GM18867 (cell line): ENCODE measurements around the gene PACRG.
A peak's percentile ranks its signal among the peaks of the same experiment; 100 is the strongest.

Experiments used
- ATAC-seq: cut with Tn5 transposase; IDR thresholded peaks from one replicate; pipeline ENCODE4 v1.9.1; 2021; ENCODE audit warnings: mild to moderate bottlenecking, moderate library complexity; ENCODE audit not compliant: unreplicated experiment

Gene PACRG

DNA sequence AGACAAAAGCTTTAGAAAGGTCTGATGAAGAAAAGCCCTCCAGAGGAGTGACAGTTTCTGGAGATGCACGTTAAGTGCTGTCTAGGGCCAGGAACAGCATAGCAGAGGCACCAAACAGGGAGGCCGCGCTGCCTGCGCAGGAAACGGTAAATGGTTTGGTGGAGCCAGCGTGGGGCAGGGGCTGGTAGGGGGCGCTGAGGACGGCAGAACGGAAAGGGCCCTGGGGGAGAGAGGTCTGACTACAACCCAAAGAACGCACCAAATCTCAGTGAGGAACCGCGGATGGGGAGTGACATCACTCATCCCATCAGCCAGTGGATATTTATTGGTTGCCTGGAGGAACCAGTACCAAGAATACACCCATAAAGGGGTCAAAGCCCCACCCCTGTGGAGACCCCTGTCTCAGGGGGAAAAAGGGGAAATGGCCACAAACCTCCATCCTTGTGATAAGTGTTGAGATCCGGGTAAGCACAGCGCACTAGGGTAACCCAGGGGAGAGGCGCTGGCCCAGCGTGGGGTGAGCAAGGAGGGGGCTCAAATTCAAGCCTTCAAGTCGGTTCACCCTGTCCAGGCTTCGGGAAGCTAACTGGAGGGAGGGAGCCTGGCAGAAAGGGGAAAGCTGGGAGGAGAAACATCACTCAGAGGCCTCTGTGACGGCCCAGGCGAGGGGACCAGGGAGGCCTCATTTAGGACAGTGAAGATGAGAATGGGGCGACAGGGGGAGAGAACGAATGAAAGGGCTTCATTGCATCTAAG, 437.6 kb downstream of the PACRG start:
- no peak for ATAC-seq

DNA sequence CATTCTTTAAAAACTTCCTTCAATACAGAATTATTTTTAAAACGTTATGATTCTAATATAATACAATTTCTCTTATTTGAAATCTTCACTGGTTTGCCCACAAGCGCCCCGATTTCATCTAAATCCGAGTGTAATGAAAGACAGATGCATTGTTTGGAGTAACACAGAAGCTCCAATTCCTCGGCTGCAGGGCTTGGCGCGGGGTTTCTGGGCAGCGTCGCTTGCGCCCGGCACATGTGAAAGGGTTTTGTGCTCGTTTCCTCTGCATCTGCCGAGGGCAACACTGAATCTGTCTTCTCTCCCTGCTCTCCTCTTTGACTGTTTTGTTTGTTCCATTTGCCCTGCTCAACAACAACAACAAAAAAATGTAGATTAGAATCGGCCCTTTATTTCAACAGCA, 438.1 kb downstream of the PACRG start:
- ATAC-seq, result no peak

DNA sequence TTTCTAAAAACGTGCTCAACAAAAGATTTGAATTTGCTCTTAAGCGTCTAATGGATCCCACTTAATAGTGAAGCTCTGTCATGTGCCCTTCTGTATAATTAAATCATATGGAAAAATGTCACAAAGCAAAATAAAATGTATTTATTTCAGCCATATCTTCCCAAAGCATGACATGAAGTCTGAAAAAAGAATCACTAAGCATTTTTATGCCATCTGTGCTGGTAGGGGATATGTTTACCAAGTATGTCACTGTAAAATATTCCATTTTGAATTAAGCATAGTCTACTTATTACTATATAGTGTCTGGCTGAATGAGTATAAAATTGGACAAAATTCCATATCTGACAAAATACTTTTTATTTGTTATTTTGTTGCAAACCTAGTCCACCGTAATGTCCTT, 438.7 kb downstream of the PACRG start:
- no peak for ATAC-seq

DNA sequence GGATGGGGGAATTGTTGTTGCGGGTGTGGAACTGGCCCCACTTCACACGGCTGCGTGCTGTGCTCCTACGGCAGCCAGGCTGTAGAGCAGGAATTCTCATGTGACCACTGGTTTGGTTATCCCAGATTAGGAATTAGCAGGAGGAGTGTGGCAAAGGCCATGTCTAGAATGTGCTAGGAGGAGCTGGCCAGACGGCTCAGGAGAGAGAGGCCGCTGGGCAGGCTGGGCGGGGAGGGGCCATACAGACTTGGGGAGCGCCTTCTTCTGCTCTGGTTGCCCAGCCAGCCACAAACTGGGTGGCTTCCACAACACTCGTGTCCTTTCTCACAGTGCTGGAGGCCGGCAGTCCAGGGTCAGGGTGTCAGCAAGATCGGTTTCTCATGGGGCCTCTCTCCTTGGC, 441.7 kb downstream of the PACRG start:
- no peak for ATAC-seq

DNA sequence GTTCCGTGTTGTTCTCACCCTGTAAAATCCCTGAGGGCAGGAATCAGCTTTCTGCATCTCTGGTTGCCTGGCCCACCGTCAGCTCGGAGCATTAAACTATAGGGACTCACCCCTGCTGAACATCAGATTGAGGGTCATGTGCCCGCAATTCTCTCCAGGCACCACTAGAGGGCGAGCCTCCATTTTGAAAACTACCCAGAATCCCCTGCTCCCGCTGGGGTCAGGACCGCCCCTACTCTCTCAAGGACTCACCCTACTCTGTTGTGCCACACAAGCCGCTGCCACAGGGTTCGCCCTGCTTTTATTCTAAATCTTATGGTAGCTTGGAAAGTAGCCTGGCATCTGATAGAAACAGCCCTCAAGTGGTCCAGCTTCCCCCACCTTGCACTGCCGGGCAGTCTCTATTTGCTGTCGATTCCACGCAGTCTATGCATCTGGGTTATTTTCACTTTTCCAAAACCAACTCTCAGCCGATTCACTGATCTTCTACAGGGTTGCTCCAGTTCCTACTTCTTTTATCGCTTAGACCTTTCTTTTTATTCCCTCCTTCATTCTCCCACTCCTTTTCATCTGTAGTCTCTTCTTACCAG, 442.6 kb downstream of the PACRG start:
- peak; percentile 72 for ATAC-seq

DNA sequence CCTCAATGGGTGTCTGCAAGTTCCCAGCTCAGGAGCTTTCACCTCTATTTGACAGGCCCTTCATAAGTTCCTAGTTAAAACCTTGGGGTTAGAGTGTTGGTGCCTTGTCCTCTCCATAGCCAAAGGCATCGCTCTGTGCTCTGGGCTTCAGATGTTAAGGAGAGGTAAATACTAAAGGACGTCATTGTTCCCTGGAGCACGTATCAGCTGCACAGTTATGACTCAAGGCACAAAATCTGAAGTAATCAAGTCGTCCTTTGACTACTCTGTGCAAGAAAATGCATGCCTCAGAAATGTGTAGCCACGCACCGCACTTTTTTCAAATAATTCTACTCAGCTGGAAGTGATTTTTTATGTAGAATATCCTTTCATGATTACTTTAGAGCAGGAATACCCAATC, 446.0 kb downstream of the PACRG start:
- no peak for ATAC-seq

DNA sequence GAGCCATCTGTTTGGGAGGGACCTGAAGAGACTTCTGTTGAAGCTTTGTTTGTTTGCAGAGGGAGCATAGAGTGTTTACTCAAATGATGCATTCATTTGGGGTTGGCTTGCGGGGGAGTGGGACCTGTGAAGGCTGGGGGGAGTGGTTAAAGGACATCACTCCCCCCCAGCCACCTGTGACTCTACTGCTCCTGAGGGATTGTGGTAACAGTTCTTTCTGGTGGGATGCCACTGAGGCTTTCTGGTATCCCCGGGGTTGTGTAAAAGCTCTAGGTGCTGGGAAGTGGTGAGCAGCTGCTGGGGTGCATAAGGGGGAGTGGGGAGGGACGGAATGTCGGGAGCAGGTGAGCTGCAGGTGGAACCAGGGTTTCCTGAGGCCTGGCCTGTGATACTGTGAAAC, 447.5 kb downstream of the PACRG start:
- ATAC-seq, result no peak

DNA sequence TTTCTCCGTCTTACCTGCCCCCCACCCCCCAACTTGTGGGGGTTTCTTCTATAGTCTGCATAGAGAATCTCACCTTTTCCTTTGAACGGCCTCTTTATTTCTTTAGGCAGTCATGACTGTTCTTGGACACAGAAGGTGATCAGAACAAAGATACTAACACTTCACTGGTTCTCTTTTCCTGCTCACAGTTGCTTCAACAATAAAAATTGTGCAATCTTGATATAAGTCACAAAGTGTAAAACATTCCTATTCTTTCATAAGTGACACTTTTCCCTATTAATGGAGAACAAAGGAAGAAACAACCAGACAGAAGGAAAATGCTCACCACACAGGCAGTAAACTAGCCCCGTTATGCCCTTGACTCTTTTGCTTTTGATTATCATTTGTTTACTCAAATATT, 448.3 kb downstream of the PACRG start:
- no peak for ATAC-seq

DNA sequence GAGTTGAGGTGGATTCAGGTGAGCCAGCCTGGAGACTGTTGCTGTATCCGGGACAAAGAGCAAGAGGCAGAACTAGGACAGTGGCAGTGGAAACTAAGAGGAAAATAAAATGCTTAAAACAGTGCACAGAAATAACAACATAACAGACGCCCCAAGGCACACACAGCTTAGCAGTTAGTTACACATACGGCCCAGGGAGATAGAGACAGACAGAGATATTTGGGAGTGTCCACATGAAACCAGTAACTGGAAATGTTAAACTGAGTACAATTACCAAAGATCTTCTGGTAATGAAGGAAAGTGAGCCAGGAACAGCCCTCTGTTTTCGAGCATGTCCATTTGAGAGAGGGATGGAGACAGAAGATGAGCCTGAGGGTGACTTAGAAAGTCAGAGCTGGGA, 449.2 kb downstream of the PACRG start:
- no peak for ATAC-seq

DNA sequence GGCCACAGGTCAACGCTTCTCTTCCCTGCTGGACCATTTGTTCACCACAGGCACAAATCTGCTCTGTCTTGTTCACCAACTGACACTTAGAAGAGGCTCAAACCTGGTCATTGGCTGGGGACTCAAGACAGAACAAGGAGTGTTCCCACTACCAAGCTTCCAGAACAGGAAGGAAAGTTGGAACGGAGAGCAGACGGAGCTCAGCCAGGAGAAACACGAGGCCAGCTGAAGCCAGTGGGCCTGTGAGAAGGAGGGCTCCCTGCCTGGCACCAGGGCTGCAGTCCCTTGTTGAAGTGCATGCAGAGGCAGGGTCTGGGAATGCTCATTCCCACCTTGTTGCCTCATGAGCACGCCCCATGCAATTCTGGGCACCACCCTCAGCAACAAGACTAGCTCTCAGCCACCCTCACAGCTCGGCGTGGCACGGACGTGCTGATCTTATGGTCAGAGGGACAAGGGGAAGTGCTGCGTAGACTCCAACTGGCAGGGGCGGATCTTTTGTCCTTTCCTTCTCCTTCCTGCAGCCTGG, 450.2 kb downstream of the PACRG start:
- no peak for ATAC-seq

DNA sequence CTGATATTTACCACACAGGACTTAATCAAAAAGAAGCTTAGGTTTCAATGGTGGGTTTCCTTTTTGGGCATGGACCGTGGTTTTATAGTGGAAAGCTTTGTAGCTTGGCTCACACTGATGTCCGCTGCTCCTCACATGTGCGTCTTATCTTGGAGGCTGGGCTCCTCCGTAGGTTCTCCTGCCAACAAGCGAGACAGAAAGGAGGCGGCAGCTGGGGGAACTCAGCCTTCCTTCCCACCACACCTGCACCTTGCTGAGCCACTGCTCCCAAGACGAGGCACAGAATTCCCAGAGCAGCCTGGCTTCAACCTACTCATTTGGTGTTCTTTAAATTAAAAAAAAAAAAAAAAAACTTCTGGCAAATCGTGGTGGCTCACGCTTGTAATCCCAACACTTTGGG, 451.3 kb downstream of the PACRG start:
- ATAC-seq, result no peak

DNA sequence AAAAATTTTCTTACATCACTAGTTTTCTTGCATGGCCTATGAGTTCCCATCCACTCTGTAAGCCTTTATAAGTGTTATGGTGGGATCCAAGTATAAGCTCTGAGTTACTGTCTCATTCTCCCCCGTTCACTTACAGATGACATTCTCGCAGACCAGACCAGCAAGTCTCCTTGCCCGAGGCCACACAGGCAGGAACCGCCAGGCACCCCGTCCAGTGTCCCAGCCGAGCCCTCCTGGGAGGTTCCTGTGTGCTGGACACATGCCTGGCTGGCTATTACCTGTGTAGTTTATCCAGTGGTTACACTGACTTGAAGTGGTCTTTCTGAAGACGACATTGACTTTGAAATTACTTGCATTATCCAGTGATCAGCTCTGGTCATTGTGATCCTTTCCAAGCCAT, 451.9 kb downstream of the PACRG start:
- ATAC-seq, result no peak

DNA sequence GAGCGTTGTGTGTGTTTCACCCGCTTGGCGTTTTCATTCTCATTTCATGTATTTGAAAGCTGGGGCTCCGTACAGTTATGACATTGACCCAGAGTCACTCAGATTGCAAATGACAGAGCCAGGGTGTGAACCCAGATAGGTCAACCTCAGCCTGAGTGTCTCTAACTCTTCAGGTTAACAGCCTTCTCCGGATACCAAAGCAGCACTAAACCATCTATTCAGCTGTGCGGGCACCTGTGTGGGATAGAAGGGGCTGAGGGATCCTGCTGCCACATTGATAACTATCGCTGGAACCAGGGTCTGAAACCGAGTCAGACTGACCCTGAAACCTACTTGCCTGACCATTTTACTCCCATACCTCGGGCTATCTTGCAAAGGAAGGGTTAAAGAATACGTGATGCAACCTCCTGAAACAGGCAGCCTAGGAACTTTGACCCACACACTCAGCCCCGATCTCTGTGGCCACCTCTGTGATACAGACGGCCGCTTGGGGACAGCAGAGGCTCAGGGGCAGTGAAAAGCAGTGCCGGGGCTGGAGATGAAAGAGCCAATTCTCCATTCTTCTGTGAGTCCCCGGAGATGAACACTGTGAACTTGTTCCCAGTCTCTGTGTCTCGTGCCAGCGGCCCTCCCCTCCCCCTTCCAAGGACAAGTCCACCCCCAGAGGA, 453.2 kb downstream of the PACRG start:
- ATAC-seq, result peak; percentile 48

DNA sequence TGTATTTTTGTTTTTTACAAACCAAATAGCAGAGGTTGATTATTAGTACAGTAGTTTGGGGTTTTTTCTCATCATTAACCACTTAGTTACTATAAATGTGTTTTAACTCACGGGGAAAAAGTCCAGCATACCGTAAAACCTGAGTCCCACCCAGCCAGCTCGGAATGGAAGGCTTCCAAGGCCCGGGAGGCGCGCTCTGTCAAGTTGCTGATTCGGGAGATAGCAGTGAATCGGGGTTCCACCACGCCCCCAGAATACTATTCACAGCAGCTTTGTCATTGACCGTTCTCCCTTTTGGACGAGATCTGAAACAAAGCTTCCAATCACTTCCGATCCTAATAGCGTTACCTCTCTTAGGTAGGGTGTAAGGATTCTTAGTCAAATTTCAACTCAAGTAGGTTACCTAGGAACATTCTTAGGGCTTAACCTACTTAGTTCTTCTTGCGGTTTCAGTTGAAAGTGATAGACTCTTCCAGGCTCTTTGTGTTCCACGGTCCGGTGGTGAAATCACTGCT, 453.9 kb downstream of the PACRG start:
- ATAC-seq, result no peak

DNA sequence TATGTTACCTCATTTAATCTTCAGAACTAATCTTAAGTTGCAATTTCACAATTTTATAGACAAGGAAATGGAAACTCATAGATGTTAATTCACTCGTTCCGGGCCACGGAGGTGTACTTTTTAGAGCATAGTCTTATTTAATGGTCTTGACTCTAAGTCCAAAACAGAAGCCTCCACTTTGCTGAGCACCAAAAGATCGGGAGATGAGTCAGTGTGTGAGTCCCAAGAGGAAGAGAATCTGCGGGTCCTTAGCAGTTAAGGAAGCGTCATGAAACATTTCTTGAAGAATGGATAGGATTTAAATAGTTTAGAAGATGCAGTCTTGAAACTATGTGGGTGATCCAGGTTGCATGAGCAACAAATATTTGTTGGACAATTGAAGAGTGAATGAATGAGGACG, 454.9 kb downstream of the PACRG start:
- no peak for ATAC-seq

DNA sequence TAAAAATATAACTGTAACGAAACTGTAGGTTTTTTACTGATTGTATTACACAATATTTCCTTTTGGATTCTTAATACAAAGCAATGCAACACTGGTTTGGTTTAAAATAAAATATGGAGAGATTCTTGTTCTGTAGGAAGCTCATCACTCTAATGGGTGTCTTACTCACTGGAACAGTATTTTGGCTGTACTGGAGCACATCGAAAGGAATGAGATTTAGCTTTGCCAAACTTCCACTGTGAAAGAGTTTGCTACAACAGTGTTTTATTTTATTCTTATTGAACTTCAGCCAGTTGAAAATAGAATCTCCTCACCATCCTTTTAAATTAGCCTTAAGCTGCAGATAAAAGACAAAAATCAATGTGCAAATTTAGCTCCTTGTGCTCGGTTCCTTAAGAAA, 456.0 kb downstream of the PACRG start:
- no peak for ATAC-seq

DNA sequence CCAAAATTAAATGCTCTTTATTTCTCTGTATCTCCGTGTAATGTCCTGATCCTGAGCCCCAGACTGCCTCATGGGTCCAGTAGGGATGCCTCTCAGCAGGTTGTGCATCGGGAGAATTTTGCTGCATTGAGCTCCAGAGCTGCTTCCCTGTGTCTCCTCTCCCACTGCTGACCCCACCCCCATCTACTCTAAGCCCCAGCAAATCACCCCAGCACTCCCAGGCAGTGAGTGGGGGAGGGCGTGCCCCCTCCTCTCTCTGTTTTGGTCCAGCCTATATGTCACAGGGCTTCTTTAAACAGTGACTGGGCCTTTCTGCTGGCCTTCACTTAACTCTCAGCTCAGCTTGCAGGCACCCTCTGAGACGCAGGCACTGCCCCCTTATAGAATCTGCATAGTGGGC, 458.0 kb downstream of the PACRG start:
- ATAC-seq, result no peak

DNA sequence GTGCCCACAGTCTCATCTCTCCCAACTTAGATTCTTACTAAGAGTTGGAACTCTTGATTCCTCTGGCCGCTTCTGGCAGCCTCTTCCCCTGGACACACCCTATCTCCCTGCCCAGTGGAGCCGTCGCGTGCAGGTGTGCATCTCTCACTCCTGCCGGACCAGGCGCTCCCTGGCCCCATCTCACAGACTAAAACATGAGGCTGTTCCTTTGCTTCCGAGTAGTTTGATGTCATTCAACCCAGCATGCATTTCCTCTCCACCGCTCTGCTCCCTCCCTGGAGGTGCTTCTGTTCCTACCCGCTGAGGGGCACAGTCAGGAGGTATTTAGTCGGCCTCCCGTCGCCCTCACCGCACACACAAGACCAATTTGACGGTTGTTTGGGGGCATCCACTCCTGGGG, 458.8 kb downstream of the PACRG start:
- ATAC-seq, result no peak

DNA sequence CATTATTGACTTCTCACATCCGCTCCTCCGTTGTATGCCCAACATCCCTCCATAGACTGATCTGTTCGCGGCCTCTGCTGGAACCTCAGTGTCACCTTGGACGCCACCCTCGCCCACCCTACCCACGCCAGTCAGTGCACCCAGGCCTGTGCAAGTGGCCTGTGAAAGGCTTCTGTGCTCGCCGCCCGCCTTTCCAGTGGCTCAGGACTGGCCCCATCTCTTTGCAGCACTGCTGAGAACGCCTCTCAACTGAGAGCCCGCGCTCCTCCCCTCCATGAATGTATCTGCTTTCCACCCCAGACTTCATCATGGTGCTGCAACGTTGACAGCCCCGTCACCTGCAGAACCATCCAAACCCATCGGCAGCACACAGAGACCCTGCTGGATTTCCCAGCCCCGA, 459.4 kb downstream of the PACRG start:
- ATAC-seq, result no peak

DNA sequence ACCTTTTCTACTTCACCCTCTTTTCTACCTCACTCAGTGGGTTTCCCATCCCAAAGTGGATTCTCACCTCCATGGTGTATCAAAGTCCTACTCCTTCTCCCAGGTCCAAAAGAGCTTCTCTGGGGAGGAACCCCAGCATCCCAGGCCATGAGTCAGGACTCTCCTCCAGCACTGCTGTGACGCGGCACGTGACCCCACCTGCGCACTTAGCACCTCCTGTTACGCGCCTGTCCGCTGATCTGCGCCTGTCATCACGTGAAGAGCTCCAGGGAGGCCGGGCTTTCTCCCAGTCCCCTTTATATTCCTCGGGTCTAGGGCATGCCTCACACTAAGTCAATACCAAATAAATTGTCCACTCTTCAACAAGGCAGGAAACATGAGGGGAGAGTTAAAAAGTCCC, 459.8 kb downstream of the PACRG start:
- ATAC-seq, result no peak

DNA sequence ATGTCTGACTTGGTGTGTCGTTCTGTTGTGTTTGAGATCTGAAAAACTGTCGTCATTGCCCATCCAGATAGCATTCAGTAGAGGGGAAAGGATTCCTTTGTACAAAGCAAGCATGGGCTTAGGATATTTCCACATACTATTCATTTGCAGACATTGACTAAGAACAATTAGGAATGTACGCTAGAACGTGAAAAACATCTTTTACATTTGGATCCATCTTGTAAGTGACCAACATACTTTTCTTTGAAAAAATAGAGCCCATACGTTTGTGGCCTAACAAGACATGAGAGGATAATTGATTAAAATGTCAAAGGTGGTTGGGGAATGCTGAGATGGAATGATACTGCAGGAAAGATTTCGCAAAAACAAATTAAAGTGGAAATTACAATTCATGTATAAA, 461.0 kb downstream of the PACRG start:
- no peak for ATAC-seq

DNA sequence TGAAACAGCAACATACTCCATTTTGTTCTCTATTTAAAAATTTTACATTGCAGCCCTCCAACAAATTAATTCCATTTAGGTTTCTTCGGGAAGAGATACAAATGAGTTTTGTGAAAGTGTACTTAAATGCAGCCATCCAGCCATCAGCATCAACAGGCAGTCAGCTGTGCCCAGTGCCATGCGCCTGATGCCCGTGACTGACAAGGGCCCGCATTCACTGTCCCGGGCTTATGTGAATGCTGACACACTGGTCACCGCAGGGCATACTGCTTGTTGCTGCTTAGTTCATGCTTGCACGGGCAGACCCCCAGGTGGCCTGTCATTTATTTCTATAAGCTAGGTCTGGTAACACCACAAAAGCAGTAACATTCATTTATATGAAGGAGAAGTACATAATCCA, 461.8 kb downstream of the PACRG start:
- no peak for ATAC-seq
